GM10847 (cell line): Measurements from ENCODE around the gene KIAA1755.

Experiments
- POLR2A ChIP-seq: IDR thresholded peaks from 2 replicates; pipeline ENCODE4 v1.6.1; 2011; ENCODE audit not compliant: insufficient read length; ENCODE audit errors: extremely low read depth

KIAA1755 gene

DNA sequence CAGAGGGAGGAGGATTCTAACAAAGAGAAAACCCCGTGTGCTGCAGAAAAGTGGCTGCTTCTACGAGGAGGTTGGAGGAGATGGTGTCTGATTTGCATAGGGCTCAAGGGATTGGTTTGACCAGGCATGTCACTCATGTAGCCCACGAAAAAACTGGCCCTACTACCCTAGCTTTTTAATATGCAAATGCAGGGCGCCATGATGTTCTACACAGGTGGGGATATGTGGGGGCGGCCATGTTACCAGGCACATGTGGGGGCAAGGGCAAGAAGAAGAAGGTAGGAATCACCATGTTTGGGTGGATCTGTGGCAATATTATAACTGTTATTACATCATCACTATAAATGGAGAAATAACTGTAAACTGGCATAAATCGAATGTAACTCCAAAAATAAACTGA is 9.9 kb downstream of the KIAA1755 start:
- TF ChIP-seq POLR2A: no peak

DNA sequence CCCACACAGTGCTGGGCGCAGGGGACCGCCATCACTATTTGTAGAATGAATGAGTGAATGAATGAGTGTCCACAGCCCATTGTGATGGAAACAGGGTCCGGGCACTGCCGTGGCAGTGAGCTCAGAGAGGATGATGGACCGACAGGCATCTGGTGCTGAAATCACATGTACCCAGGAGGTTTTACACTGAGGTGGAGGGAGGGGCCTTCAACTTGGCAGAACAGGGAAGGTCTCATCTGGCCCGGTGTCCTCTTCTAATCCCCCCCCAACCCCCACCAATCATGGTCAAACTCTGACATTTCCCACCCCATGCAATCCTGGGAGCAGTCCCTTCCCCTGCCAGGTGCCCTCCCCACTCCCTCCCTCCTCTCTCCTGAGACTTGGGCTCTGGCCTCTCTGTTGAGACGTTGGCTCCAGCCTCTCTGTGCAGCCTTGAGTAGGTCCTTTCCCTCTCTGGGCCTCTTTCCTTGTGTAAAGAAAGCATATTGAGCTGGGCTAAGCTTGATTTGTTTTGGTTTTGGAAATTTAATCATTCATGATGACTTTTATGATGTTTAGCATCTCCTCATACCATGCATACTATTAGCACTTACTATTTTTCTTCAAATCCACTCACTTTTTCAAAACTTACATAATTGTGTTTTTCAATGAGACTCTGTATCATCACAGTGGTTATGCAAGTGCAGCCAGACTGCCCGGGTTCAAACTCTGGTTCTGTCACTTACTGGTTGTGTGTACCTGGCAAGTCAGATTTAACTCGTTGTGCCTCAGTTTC is 10.8 kb downstream of the KIAA1755 start:
- TF ChIP-seq POLR2A: no peak

DNA sequence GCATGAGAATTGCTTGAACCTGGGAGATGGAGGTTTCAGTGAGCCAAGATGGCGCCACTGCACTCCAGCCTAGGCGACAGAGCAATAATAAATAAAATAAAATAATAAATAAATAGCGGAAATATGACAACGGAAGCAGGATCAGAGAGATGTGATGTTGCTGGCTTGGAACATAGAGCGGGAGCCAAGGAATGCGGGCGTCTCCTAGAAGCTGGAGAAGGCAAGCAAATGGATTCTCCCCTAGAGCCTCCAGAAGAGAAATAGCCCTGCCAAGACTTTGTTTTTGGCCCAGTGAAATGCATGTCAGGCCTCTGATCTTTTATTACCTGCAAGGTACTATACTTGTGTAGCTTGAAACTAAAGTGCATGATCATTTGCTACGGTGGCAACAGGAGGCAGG is 12.4 kb downstream of the KIAA1755 start:
- TF ChIP-seq POLR2A: no peak

DNA sequence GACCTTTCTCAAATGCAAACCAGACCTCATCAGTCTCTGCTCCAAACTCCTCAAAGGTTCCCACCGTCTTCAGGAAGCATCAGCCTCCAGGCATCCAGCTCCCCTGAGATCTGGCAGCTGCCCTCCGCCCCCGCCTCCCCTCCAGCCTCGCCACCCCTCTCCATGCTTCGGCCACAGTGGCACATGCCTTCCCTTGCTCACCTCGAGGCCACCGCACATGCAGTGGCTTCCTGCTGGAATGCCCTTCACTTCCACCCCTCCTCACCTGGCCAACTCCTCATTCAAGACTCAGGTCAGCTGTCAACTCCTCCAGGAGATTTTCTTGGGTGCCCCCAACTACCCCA is 13.4 kb downstream of the KIAA1755 start:
- TF ChIP-seq POLR2A: no peak

DNA sequence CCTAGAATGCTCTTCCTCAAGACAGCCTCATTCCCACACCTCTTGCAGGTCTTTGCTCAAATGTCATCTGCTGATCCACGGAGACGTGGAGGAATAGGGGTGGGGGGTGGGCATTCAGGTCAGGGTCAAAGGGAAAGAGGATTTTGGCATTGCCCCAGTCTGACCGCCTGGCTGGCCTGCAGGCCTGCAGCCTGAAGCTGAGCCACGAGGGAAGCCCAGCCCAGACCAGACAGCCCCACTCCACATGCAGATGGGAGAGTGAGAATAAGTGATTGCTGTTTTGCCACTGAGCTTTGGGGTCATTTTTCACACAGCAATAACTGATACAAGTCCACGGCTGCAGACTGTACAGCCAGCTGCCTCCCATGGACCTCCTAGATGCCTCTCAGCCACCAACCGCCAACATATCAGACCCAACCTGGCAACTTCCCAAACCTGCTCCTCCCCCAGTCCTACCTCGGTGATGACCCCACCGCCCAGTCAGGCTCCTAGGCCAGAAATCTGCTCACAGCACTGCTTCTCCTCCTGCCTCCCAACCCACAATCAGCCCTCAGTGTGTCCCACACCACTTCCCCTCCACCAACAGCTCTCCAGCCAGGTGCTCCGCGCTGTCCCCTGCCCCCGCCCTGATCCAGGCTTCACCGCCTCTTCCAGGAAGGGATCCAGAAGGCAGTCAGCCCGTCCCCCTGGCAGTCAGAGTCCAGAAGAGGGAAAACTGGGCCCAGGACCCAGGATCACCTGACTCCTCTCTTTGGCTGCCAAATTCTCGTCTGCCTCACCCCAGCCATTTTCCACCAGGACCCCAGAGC is 14.0 kb downstream of the KIAA1755 start:
- TF ChIP-seq POLR2A: no peak

DNA sequence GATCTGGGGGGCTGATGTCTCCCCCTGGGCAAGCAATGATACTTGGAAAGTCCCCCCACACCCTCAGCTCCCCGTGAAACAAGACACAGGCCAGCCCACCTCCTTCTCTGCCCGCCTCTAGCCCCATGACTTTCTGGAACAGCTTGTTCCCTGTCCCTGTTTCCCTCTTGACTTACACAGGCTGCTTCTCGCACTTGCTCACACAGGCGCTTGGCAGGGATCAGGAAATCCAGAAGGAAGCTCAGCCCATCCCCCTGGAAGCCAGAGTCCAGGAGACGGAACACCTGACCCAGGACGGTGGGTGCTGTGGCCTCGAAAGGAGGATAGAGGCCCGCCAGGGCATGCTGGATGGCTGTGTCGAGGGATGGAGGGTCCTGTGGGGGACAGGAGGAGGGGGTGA is 14.8 kb downstream of the KIAA1755 start:
- TF ChIP-seq POLR2A: no peak

DNA sequence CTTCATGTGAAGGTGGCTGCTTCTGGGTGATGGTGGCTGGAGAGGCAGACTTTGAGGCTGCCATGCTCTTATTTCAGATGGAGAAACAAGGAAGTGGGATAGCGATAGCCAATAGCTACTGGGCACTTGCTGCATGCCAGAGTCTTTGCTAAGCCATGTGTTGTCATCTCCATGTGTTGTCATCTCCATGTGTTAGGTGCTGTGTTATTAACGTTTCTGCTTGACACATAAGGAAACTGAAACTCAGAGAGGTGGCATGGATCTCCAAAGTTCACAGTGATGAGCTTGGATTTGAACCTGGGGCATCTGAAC is 16.9 kb downstream of the KIAA1755 start:
- TF ChIP-seq POLR2A: no peak

DNA sequence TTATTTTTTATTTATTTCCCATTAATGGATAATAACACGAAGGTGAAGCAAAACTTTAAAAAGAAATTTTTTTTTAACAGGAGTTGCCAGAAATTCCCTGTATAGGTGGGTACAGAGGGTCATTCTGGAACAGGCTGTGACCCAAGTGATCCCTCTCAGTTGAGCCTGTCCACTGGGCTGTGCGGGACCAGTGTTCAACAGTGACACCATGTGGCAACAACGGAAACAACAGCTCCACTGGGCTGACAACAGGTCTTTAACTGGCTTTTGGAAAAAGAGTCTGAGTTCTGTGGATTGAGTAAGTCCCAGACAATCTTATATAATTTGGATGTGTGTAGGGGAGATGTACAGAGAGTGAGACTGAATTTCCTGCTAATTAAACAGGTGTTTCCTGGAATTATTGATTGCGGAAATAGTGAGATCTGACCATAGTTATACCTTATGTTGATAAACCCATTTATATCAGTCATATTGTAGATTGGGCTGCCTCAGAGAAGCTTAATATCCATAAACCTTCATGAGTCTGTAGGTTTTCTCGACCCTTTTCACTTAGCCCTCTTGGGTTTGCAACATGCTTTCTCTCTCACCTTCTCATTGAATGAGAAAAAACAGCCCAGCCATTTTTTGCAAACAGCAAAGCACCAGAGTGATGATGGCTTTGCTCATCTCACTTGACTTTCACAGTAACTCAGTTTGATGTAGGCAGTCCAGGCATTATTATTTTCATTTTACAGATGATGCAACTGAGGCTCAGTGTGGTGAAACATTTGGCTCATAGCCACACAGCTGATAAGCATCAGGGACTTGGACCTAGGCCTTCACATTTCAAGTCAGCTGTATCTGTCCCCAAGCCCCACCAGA is 17.5 kb downstream of the KIAA1755 start:
- no peak for TF ChIP-seq POLR2A

DNA sequence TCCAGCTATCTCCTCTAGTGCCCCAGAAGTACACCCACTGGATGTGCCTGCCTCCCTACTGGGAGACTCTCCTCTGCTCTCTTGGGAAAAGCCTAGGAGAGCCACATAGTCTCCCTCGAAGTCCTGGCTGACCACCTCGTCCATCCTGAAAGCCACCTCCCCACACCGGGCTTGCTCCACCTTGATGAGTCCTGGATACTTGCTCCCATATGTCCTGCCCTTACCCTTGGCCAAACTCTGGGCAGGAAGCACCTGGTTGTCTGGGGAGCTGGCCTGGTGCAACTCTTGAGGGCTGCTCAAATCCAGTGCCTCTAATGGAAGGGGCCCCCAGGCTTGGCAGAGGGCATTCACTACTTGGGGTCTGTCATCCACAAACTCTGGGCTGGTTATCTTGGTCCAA is 19.3 kb downstream of the KIAA1755 start:
- no peak for TF ChIP-seq POLR2A

DNA sequence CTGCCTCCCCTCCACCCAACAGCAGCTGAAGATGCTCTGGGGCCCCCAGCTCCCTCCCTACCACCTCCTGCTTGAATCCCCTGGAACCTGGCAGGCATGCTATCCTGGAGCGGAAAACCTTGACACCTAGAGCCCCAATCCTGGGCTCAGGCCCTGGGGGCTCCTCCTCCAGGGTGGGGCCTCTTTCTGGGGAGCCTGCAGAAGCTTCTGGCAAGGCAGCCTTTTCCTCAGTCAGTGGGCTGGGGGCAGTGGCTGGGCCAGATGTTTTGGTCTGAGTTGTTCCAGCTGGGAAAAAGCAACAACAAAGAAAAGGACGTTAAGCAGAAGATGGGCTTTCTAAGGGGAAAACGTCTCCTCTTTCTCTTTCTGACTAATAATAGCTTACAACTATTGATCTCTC is 21.1 kb downstream of the KIAA1755 start:
- TF ChIP-seq POLR2A: no peak

DNA sequence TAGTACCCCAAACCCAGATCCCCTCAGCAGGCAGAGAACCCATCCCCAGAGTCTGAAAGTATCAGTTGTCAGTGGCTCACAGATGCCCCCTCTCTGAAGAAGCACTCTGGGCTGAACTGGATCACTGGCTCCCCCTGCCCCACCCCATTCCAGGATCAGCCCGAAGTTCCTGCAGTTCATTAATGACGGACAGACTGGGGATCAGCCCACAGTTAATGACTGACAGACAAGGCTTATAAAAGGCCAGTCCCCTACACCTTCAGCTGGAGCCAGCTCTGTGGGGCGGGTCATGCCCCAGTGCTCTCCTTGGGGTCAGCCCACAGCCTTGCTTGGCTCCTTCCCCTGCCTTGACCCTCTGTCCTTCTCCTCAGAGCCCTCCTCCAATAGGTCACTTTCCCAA is 21.7 kb downstream of the KIAA1755 start:
- no peak for TF ChIP-seq POLR2A

DNA sequence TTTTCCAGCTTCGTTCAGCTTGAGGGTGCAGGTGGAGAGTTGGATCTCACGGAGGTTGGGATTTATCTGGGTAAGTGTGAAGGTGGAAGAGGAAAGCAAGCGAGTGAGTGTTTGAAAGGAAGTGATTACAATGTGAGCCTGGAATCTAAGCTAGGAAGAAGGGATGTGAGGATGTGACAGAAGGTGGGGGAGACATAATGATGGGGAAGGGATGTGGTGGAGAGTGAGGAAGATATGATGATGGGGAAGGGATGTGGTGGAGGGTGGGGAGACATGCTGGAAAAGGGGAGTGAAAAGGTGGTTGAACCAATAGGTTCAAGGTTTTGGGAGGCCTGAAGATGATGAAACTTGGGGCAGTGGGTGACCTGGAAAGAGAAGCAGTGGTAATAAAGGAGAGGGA is 23.2 kb downstream of the KIAA1755 start:
- TF ChIP-seq POLR2A: no peak

DNA sequence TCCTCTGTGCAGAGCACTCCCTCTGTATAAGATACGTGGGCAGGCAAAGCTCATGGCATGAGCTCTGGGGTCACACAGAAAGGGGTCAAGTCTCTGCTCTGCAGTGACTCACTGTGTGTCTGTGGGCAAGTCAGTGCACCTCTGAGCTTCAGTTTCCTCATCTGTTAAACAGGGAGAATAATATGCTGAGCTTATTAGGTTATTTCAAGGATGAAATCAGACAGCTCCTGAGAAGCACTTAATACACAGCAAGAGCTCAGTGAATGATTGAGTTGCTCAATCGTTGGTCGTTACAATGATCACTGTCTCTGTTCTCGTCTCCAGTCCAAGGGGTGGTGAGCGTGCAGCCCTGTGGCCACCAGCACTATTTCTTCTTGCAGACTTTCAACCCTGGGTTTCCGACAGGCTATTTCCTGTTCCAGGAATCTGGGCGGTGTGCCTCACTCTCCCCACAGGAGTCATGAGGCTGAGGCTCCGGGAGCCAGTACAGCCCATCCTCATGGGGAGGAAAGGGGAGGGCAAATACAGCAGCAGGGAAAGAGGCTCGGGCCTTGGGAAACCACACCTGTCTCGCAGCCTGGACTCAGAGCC is 28.9 kb downstream of the KIAA1755 start:
- TF ChIP-seq POLR2A: no peak

DNA sequence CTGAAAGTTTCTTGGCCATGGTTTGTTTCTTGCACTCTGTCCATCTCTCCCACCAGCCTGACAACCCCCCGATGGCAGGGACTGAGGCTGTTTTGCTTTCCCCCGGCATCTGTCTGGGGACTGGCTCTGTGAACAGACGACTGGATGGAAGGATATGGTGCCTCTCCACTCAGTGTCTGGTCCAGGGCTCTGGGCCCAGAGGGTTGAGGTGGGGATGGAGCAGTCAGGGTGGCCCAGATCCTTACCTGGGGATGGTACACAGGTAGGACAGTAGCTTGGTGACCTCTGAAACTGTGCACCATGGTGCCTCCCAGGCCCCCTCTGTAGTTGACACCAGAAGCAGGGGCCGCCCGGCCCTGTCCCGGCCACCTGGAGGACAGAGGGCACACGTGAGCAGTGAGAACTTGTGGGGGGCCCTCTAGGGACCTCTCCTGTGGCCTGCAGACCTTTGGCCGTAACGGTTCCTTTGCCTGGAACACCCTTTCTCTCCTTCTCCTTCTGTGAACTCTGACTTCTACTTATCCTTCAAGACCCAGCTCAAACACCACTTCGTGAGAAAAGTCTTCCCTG is 29.5 kb downstream of the KIAA1755 start:
- TF ChIP-seq POLR2A: no peak

DNA sequence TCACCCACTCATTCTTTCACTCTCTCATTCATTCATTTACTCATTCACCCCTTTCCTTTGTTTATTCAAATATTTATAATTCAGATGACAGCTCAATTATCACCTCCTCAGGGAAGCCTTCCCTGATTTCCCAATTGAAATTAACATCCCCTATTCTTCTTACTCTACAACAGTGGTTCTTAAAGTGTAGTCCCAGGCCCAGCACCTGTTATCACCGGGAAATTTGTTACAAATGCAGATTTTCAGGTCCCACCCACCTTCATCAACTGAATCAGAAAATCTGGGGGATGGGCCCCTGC is 30.3 kb downstream of the KIAA1755 start:
- no peak for TF ChIP-seq POLR2A
